BLaER1 treated with 17β-estradiol and CSF1 and Interleukin-3, amounts not matched to agents 10 nM and 100 nM (cell line): ENCODE results near the gene SRSF7.
"Not testable (repeated sequence)": the region's sequence is repeated elsewhere in the genome, so short reads cannot be mapped to it uniquely, and the experiment has no call there.

Experiments used
- H3K27ac ChIP-seq, 11 experiments: shearing (Covaris generic); formaldehyde crosslinking; 2 replicates each; pipeline ENCODE4 v1.8.1; 2022
- H3K27me3 ChIP-seq, 11 experiments: shearing (Covaris generic); formaldehyde crosslinking; 2 replicates each; pipeline ENCODE4 v1.8.1; 2022
- H3K36me3 ChIP-seq, 11 experiments: shearing (Covaris generic); formaldehyde crosslinking; 2 replicates each; pipeline ENCODE4 v1.8.1; 2022
- H3K4me1 ChIP-seq, 10 experiments: shearing (Covaris generic); formaldehyde crosslinking; 2 replicates each; pipeline ENCODE4 v1.8.1; 2022
- H3K4me2 ChIP-seq, 11 experiments: shearing (Covaris generic); formaldehyde crosslinking; 2 replicates each; pipeline ENCODE4 v1.8.1; 2022
- H3K4me3 ChIP-seq, 10 experiments: shearing (Covaris generic); formaldehyde crosslinking; 2 replicates each; pipeline ENCODE4 v1.8.1; 2022
- H3K9ac ChIP-seq, 11 experiments: shearing (Covaris generic); formaldehyde crosslinking; 2 replicates each; pipeline ENCODE4 v1.8.1; 2022
- H3K9me3 ChIP-seq, 11 experiments: shearing (Covaris generic); formaldehyde crosslinking; replicated peaks in 1 of 11; 2 replicates each; pipeline ENCODE4 v1.8.1; 2022
- H4K20me1 ChIP-seq, 11 experiments: shearing (Covaris generic); formaldehyde crosslinking; 2 replicates each; pipeline ENCODE4 v1.8.1; 2022
- Cebpa-rat ChIP-seq, 11 experiments: shearing (Covaris generic); IDR thresholded peaks; 2 replicates each; pipeline ENCODE4 v1.8.1; 2022

SRSF7 gene

GRCh38 chr2:38740851-38741731 lies 10.1 kb downstream of the SRSF7 start:
- Histone ChIP-seq H4K20me1 (peaks cover 58 to 100% (median 90%) of the 10 kb centered on the region in 11 experiments), H3K27ac (no peak overlapping the region), H3K4me1 (peaks cover 0 to 32% (median 7%) of the 10 kb centered on the region in 10 experiments; a peak in 11 of 20 replicates), H3K4me2 (no peak overlapping the region), H3K9me3 (no peaks in the 10 kb centered on the region), H3K4me3 (no peak overlapping the region), H3K36me3 (peaks cover 62 to 98% (median 92%) of the 10 kb centered on the region in 11 experiments), H3K27me3 (no peaks in the 10 kb centered on the region), H3K9ac (no peak overlapping the region)
- TF ChIP-seq Cebpa-rat (IDR thresholded peaks at IDR 0.05), result no peak

DNA sequence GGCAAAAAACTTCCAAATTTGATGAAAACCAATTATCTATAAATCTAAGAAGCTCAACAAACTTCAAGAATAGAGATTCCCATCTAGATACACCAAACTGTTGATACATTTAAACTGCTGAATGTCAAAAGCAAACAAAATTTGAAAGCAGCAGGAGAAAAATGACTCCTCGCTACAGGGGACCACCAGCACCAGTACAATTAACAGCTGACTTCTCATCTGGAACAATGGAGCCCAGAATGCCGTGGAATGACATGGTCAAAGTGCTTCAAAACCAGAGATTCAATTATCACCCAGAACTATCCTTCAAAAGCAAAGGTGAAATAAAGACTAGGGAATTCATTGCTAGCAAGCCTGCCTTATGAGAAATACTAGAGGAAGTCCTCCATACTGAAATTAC lies 11.6 kb downstream of the SRSF7 start:
- no peaks in the 10 kb centered on the region for H3K9me3 ChIP-seq
- H3K9ac ChIP-seq, result no peak overlapping the region
- H3K4me2 ChIP-seq, result no peak overlapping the region
- H3K27me3 ChIP-seq, result no peaks in the 10 kb centered on the region
- H4K20me1 ChIP-seq, result peaks cover 43 to 100% (median 79%) of the 10 kb centered on the region in 11 experiments; a peak in 21 of 22 replicates
- TF ChIP-seq Cebpa-rat (IDR thresholded peaks at IDR 0.05), result no peak
- no peak overlapping the region for H3K27ac ChIP-seq
- peaks cover 0 to 19% (median 3%) of the 10 kb centered on the region in 10 experiments; a peak in 8 of 20 replicates for H3K4me1 ChIP-seq
- H3K4me3 ChIP-seq, result no peak overlapping the region
- peaks cover 52 to 98% (median 88%) of the 10 kb centered on the region in 11 experiments for H3K36me3 ChIP-seq

DNA sequence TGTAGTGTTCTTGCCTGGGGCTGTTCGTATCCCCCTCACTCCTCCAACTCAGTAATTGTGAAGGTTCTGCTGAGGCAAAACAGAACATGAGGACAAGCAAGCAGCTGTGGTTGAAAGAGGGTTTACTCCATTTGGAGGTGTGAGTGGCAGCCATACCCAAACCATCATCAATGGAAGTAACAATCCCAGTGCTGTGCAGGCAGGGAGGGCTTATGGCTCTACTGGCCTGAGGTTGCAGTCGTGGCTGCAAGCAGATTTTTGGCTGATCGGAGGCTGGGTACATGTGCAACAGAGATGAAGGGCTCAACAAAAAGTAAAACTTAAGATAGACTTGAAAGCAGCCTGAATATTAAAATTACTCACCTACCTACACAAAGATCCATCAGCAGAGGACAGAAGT lies 13.2 kb downstream of the SRSF7 start:
- peak overlapping the region in 2 of 11 experiments; percentile 21 to 54; a peak in 4 of 22 replicates for H3K4me2 ChIP-seq
- no peaks in the 10 kb centered on the region for H3K27me3 ChIP-seq
- no peaks in the 10 kb centered on the region for H3K9me3 ChIP-seq
- no peak overlapping the region for H3K9ac ChIP-seq
- no peak overlapping the region for H3K4me3 ChIP-seq
- no peak for TF ChIP-seq Cebpa-rat (IDR thresholded peaks at IDR 0.05)
- peaks cover 27 to 93% (median 63%) of the 10 kb centered on the region in 11 experiments; a peak in 21 of 22 replicates for H4K20me1 ChIP-seq
- H3K4me1 ChIP-seq, result peaks cover 0 to 19% (median 3%) of the 10 kb centered on the region in 10 experiments; a peak in 8 of 20 replicates
- H3K27ac ChIP-seq, result no peak overlapping the region
- H3K36me3 ChIP-seq, result peaks cover 45 to 98% (median 87%) of the 10 kb centered on the region in 11 experiments

DNA sequence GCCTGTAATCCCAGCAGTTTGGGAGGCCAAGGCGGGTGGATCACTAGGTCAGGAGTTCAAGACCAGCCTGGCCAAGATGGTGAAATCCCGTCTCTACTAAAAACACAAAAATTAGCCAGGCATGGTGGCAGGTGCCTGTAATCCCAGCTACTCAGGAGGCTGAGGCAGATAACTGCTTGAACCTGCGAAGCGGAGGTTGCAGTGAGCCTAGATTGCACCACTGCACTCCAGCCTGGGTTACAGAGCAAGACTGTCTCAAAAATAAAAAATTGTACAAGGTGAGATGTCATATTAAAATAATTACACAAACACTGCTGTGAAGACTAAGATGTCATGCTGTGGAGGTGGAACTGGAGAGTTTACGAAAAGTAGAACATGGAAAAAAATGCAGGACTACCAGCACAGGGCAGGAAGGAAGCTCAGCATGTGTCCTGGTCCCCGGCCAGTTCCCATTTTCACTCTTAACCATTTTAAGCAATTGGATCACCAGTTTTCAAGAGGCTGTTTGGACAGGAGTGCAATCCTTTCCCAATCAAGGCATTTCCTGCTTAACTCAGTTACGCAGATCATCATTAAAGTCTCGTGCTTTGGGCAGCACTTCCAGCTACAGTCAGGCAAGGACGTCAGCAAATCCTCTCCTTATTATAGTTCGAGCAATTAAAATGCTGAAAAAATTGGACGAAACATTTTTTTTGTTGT lies 14.0 kb downstream of the SRSF7 start:
- H4K20me1 ChIP-seq, result peaks cover 19 to 85% (median 55%) of the 10 kb centered on the region in 11 experiments; a peak in 21 of 22 replicates

DNA sequence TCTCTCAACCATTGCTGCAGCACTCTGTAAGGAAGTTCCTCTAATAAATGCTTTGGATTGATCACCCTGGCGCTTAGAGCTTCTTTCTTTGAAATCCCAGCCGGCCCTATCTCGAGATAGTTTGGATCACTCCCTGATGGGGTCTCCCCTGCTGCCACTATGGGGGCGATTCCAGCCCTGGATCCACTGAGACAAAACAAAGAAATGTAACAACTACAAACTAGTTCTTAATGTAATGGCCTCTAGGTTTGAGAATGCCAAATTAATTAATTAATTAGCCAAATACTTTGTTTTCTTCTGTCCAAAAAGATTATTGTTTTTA lies 15.2 kb downstream of the SRSF7 start:
- peaks cover 0 to 15% (median 3%) of the 10 kb centered on the region in 10 experiments; a peak in 8 of 20 replicates for H3K4me1 ChIP-seq
- H3K9ac ChIP-seq, result no peak overlapping the region
- peaks cover 7 to 81% (median 44%) of the 10 kb centered on the region in 11 experiments; a peak in 21 of 22 replicates for H4K20me1 ChIP-seq
- no peak overlapping the region for H3K4me3 ChIP-seq
- no peaks in the 10 kb centered on the region for H3K9me3 ChIP-seq
- no peak for TF ChIP-seq Cebpa-rat (IDR thresholded peaks at IDR 0.05)
- no peak overlapping the region for H3K27ac ChIP-seq
- H3K27me3 ChIP-seq, result no peaks in the 10 kb centered on the region
- H3K4me2 ChIP-seq, result no peak overlapping the region
- H3K36me3 ChIP-seq, result peaks cover 41 to 98% (median 88%) of the 10 kb centered on the region in 11 experiments

More for the DNA sequence above, 14.0 kb downstream of the SRSF7 start:
- not testable (repeated sequence) for H3K27me3 ChIP-seq, H3K4me3 ChIP-seq, H3K27ac ChIP-seq, H3K9ac ChIP-seq, H3K9me3 ChIP-seq
- Histone ChIP-seq H3K36me3 (peaks cover 40 to 98% (median 87%) of the 10 kb centered on the region in 11 experiments), H3K4me2 (peak overlapping the region in 2 of 11 experiments; percentile 21 to 54; a peak in 4 of 22 replicates), H3K4me1 (peaks cover 0 to 19% (median 3%) of the 10 kb centered on the region in 10 experiments; a peak in 8 of 20 replicates)

- H3K4me2 ChIP-seq, result no peak overlapping the region
Measured at GRCh38 chr2:38734299-38735058, 16.7 kb downstream of the SRSF7 start.

DNA sequence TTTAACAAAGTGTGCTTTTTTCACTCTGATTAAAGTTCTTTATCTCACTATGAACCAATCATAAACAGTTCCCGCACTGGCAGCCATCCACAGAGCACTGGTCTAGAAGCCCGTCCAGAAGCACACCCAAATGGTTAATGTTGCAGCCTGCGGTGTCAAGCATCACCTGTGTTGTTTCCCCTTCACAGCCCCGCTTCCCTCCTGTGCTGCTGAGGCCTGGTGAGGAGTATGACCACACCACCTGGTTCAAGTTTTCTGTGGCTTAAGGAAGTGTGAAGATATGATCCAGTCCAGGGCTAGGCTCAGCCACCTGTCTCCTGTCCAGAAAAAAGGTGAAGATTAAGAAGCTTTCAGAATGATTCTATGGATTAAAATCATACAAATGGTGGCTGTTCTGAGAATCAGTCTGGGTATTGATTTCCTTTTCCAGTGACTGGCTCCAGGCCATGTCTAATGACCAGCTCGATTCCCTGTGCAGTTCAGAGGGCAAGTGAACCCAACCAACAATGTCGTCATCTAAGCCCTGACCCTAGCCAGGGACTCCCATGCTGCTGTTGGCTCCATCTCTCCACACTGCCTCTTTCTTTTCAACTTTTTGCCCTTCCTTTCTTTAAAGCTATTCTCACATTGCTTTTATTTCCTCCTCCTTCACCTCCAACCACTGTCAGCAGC lies 17.7 kb downstream of the SRSF7 start:
- Histone ChIP-seq H3K36me3 (peaks cover 37 to 100% (median 81%) of the 10 kb centered on the region in 11 experiments), H3K4me3 (no peak overlapping the region)

More at GRCh38 chr2:38734299-38735058, 16.7 kb downstream of the SRSF7 start:
- H3K9me3 ChIP-seq, result no peaks in the 10 kb centered on the region
- peaks cover 0 to 66% (median 29%) of the 10 kb centered on the region in 11 experiments; a peak in 19 of 22 replicates for H4K20me1 ChIP-seq
- no peak overlapping the region for H3K27ac ChIP-seq
- peaks cover 45 to 100% (median 90%) of the 10 kb centered on the region in 11 experiments for H3K36me3 ChIP-seq
- H3K4me3 ChIP-seq, result no peak overlapping the region
- H3K27me3 ChIP-seq, result no peaks in the 10 kb centered on the region
- peaks cover 0 to 15% (median 3%) of the 10 kb centered on the region in 10 experiments; a peak in 8 of 20 replicates for H3K4me1 ChIP-seq
- TF ChIP-seq Cebpa-rat (IDR thresholded peaks at IDR 0.05), result no peak
- no peak overlapping the region for H3K9ac ChIP-seq

DNA sequence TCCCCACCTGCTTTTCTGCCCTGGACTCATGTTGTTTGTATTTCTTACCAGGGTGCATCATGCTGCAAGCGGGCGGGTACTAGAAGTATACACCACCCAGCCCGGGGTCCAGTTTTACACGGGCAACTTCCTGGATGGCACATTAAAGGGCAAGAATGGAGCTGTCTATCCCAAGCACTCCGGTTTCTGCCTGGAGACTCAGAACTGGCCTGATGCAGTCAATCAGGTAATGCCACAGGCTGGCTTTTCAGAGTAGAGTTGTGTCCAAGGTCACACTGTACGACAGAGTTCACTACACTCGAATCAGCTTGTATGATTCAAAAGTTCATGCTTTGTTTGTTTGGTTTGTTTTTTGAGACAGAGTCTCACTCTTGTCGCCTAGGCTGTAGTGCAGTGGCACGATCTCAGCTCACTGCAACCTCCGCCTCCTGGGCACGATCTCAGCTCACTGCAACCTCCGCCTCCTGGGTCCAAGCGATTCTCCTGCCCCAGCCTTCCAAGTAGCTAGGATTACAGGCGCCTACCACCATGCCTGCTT lies 19.4 kb downstream of the SRSF7 start:
- Histone ChIP-seq H3K9ac (no peak overlapping the region), H3K27me3 (no peaks in the 10 kb centered on the region), H3K27ac (no peak overlapping the region), H3K9me3 (no peaks in the 10 kb centered on the region), H3K4me1 (peaks cover 0 to 10% (median 0%) of the 10 kb centered on the region in 10 experiments; a peak in 3 of 20 replicates), H3K36me3 (peaks cover 26 to 83% (median 64%) of the 10 kb centered on the region in 11 experiments), H3K4me2 (no peak overlapping the region), H3K4me3 (no peak overlapping the region), H4K20me1 (peaks cover 0 to 43% (median 9%) of the 10 kb centered on the region in 11 experiments; a peak in 12 of 22 replicates)
- no peak for TF ChIP-seq Cebpa-rat (IDR thresholded peaks at IDR 0.05)

More for the DNA sequence above, 17.7 kb downstream of the SRSF7 start:
- Histone ChIP-seq H3K9ac (no peak overlapping the region), H3K4me2 (no peak overlapping the region), H4K20me1 (peaks cover 0 to 56% (median 18%) of the 10 kb centered on the region in 11 experiments; a peak in 19 of 22 replicates), H3K27ac (no peak overlapping the region), H3K4me1 (peaks cover 0 to 15% (median 3%) of the 10 kb centered on the region in 10 experiments; a peak in 8 of 20 replicates), H3K27me3 (no peaks in the 10 kb centered on the region), H3K9me3 (no peaks in the 10 kb centered on the region)
- no peak for TF ChIP-seq Cebpa-rat (IDR thresholded peaks at IDR 0.05)
